Activated naive CD4-positive, alpha-beta T cell (primary cell): Measurements from ENCODE around the gene HOXA10.
A peak's percentile ranks its signal among the peaks of the same experiment; 100 is the strongest.

Experiments used
- DNase-seq, 4 experiments: peaks; one replicate each; lab custom pipeline; 2025; lab: John Stamatoyannopoulos, UW

HOXA10 gene

GRCh38 chr7:27203365-27203953 is 29.3 kb upstream of the HOXA10 start:
- DNase-seq: no peak

GRCh38 chr7:27202862-27203134 is 28.7 kb upstream of the HOXA10 start:
- DNase-seq: no peak

- no peak for DNase-seq
These were observed 28.1 kb upstream of the HOXA10 start for GRCh38 chr7:27202018-27202861.

GRCh38 chr7:27201580-27202017 is 27.5 kb upstream of the HOXA10 start:
- DNase-seq: no peak

GRCh38 chr7:27200761-27201579 is 26.9 kb upstream of the HOXA10 start:
- DNase-seq: no peak

GRCh38 chr7:27199849-27200760 is 26.0 kb upstream of the HOXA10 start, which contains the start of gene HOXA13:
Gene HOXA13, minus strand, starts transcription at chr7:27200091. Its CDS starts 14 bp downstream, at chr7:27200077.
- no peak for DNase-seq

GRCh38 chr7:27198871-27199801 is 25.0 kb upstream of the HOXA10 start:
- DNase-seq: no peak

GRCh38 chr7:27198138-27198841 is 24.2 kb upstream of the HOXA10 start:
- DNase-seq: no peak

GRCh38 chr7:27197137-27198042 is 23.3 kb upstream of the HOXA10 start:
- DNase-seq: no peak

GRCh38 chr7:27196287-27196767 is 22.2 kb upstream of the HOXA10 start:
- DNase-seq: peak; percentile 57 to 83 (median 80)

- no peak for DNase-seq
These were observed 20.7 kb upstream of the HOXA10 start for GRCh38 chr7:27194686-27195379.

- no peak for DNase-seq
These were observed 19.9 kb upstream of the HOXA10 start for GRCh38 chr7:27194002-27194352.

- DNase-seq: no peak
These were observed 19.3 kb upstream of the HOXA10 start for GRCh38 chr7:27193335-27194001.

GRCh38 chr7:27192546-27193334 is 18.6 kb upstream of the HOXA10 start:
- DNase-seq: no peak

GRCh38 chr7:27191833-27192545 is 17.9 kb upstream of the HOXA10 start:
- no peak for DNase-seq

GRCh38 chr7:27191161-27191731 is 17.1 kb upstream of the HOXA10 start:
- no peak for DNase-seq
